IMR-90 (cell line): ENCODE results near the gene LMNB1. TPM values are rescaled to one million over a fixed set of nuclear protein-coding genes. Genes with fewer than 3 reads are reported as not detected.

Experiments
- ATAC-seq: fragments of 200-7000 bp; cut with Tn5 transposase; 2 replicates; pipeline ENCODE4 v1.9.1; 2020; ENCODE audit warnings: low read depth, mild to moderate bottlenecking, moderate library complexity
- BruUV-seq: library from RNA; stranded (reverse); fragments of 400-500 nt; replicated peaks from 2 replicates; lab custom pipeline; 2021; lab: Mats Ljungman, UMichigan
- CTCF ChIA-PET: fragments of 300-600 bp; formaldehyde crosslinking; extraction: SDS; loops from one replicate; lab custom pipeline; 2021; ENCODE audit warnings: antibody characterized with exemption; lab: Yijun Ruan, JAX
- POLR2A ChIA-PET: fragments of 300-600 bp; sonication (Branson Sonifier 250); formaldehyde crosslinking; loops from one replicate; lab custom pipeline; 2022; ENCODE audit warnings: antibody characterized with exemption; ENCODE audit not compliant: unreplicated experiment; lab: Charles Lee
- DNase-seq: peaks from one replicate; pipeline ENCODE4 v3.0.0; 2013
- H2AFZ ChIP-seq: replicated peaks from 2 replicates; pipeline ENCODE3; 2013; ENCODE audit warnings: low read length, mild to moderate bottlenecking; ENCODE audit not compliant: poor library complexity
- H2AK5ac ChIP-seq: 2 replicates; pipeline ENCODE4 v1.6.1; 2013; ENCODE audit warnings: low read depth, low read length, inconsistent platforms
- H2AK9ac ChIP-seq: replicated peaks from 2 replicates; pipeline ENCODE3; 2013; ENCODE audit warnings: mild to moderate bottlenecking, low read depth, low read length, moderate library complexity; ENCODE audit not compliant: poor library complexity
- H2BK120ac ChIP-seq: 2 replicates; pipeline ENCODE4 v1.6.1; 2013; ENCODE audit warnings: low read depth, low read length, inconsistent platforms
- H2BK15ac ChIP-seq: 3 replicates; pipeline ENCODE4 v1.6.1; 2013; ENCODE audit warnings: low read depth, low read length, inconsistent platforms
- H2BK20ac ChIP-seq: 2 replicates; pipeline ENCODE4 v1.6.1; 2013; ENCODE audit warnings: low read depth, mild to moderate bottlenecking, inconsistent platforms, low read length, moderate library complexity
- H2BK5ac ChIP-seq: 2 replicates; pipeline ENCODE4 v1.6.1; 2013; ENCODE audit warnings: mild to moderate bottlenecking, low read depth, low read length, inconsistent platforms; ENCODE audit not compliant: poor library complexity, severe bottlenecking
- H3K14ac ChIP-seq: replicated peaks from 2 replicates; pipeline ENCODE4 v1.6.1; 2013; ENCODE audit warnings: low read depth, low read length, inconsistent platforms
- H3K18ac ChIP-seq: 2 replicates; pipeline ENCODE4 v1.6.1; 2013; ENCODE audit warnings: low read depth, low read length, control low read depth
- H3K23ac ChIP-seq: 2 replicates; pipeline ENCODE4 v1.6.1; 2013; ENCODE audit warnings: low read depth, low read length, inconsistent platforms
- H3K27ac ChIP-seq: 2 replicates; pipeline ENCODE4 v1.5.1; 2013; ENCODE audit warnings: mild to moderate bottlenecking, control low read depth, low read length; ENCODE audit not compliant: insufficient read depth
- H3K27me3 ChIP-seq: 2 replicates; pipeline ENCODE4 v1.6.1; 2013; ENCODE audit warnings: low read length; ENCODE audit not compliant: control insufficient read depth, insufficient read depth
- H3K36me3 ChIP-seq: 2 replicates; pipeline ENCODE4 v1.6.1; 2013; ENCODE audit warnings: low read length, mixed read lengths; ENCODE audit not compliant: control insufficient read depth, insufficient read depth
- H3K4ac ChIP-seq: 2 replicates; pipeline ENCODE4 v1.6.1; 2013; ENCODE audit warnings: low read depth, low read length, inconsistent platforms
- H3K4me1 ChIP-seq: 2 replicates; pipeline ENCODE4 v1.6.1; 2013; ENCODE audit warnings: low read length, mixed read lengths; ENCODE audit not compliant: control insufficient read depth, insufficient read depth
- H3K4me2 ChIP-seq: 2 replicates; pipeline ENCODE4 v1.6.1; 2013; ENCODE audit warnings: low read depth, mild to moderate bottlenecking, control low read depth, low read length, moderate library complexity
- H3K4me3 ChIP-seq: 2 replicates; pipeline ENCODE4 v1.5.1; 2013; ENCODE audit warnings: low read depth, mild to moderate bottlenecking, control low read depth, low read length, moderate library complexity; ENCODE audit not compliant: insufficient read depth
- H3K56ac ChIP-seq: 2 replicates; pipeline ENCODE4 v1.6.1; 2013; ENCODE audit warnings: low read length, inconsistent platforms; ENCODE audit not compliant: insufficient read depth; ENCODE audit errors: extremely low read depth
- H3K79me1 ChIP-seq, 2 experiments: 2 replicates each; pipeline ENCODE4 v1.6.1; 2013; ENCODE audit warnings: low read length in 2 of 2, inconsistent platforms in 1 of 2, low read depth in 1 of 2
- H3K9ac ChIP-seq: 2 replicates; pipeline ENCODE4 v1.6.1; 2013; ENCODE audit warnings: low read depth, low read length, control low read depth
- H3K9me1 ChIP-seq: 2 replicates; pipeline ENCODE4 v1.6.1; 2013; ENCODE audit warnings: low read length, inconsistent platforms; ENCODE audit not compliant: insufficient read depth
- H3K9me3 ChIP-seq: 2 replicates; pipeline ENCODE4 v1.6.1; 2013; ENCODE audit warnings: low read length; ENCODE audit not compliant: control insufficient read depth, insufficient read depth
- H4K20me1 ChIP-seq: 2 replicates; pipeline ENCODE4 v1.6.1; 2013; ENCODE audit warnings: low read length, inconsistent platforms; ENCODE audit not compliant: insufficient read depth
- H4K5ac ChIP-seq: 2 replicates; pipeline ENCODE4 v1.6.1; 2013; ENCODE audit warnings: mild to moderate bottlenecking, low read depth, low read length, control low read depth
- H4K8ac ChIP-seq, 2 experiments: 2 replicates each; pipeline ENCODE4 v1.6.1; 2013; ENCODE audit warnings: low read depth in 2 of 2, low read length in 2 of 2, control low read depth in 1 of 2, inconsistent platforms in 1 of 2
- H4K91ac ChIP-seq: 2 replicates; pipeline ENCODE4 v1.6.1; 2013; ENCODE audit warnings: low read depth, low read length, inconsistent platforms; ENCODE audit not compliant: insufficient read depth
- MAZ ChIP-seq: IDR thresholded peaks from 2 replicates; pipeline ENCODE4 v1.6.1; 2012; ENCODE audit warnings: low read depth, mild to moderate bottlenecking, low read length, improper control_type of control experiment, moderate library complexity, borderline replicate concordance
- RAD21 ChIP-seq: IDR thresholded peaks from 2 replicates; pipeline ENCODE4 v1.6.1; 2012; ENCODE audit warnings: low read length, improper control_type of control experiment
- USF2 ChIP-seq: fragments of 150-350 bp; IDR thresholded peaks from 2 replicates; pipeline ENCODE4 v1.6.1; 2017; ENCODE audit warnings: mild to moderate bottlenecking, antibody characterized with exemption, low read length, low read depth
- WGBS, 2 experiments: methylation state at CpG; one replicate each; pipeline versions ENCODE4 v1.1.5 to v1.1.7; 2013; ENCODE audit warnings: missing lambda C conversion rate in 2 of 2; ENCODE audit not compliant: insufficient read length in 1 of 2; ENCODE audit errors: extremely low coverage in 2 of 2; 5-methylcytosine and 5-hydroxymethylcytosine counted together
- dilution Hi-C: fragments of 300-500 bp; cut with HindIII; formaldehyde crosslinking; loops from one replicate; pipeline ENCODE4 v1.14.3; 2018; ENCODE audit warnings: low sequenced_read_pairs; ENCODE audit not compliant: unreplicated experiment
- in situ Hi-C: fragments of 300-500 bp; cut with MboI; formaldehyde crosslinking; loops from 3 replicates; pipeline ENCODE4 v1.14.3; 2019; ENCODE audit warnings: low sequenced_read_pairs, inconsistent platforms, mixed read lengths
- intact Hi-C: fragments of 100-400 bp; cut with micrococcal nuclease; formaldehyde crosslinking; loops from 2 replicates; pipeline ENCODE4 v1.10.0; 2022
- polyA plus RNA-seq, 3 experiments: library from polyadenylated mRNA; depleted of rRNA; stranded (reverse); fragments of >200 nt; gene quantifications; 2 replicates each; pipeline ENCODE4 v1.2.3, GENCODE V29; 2012; ENCODE audit warnings: low replicate concordance in 1 of 3
- total RNA-seq: library from RNA; depleted of rRNA; stranded (reverse); fragments of >200 nt; gene quantifications from 2 replicates; pipeline ENCODE4 v1.2.3, GENCODE V29; 2012

The LMNB1 gene
- total and polyA plus RNA-seq, 2 of the 4 experiments (the other 2 are of a cell fraction): 36.0 to 53.6 TPM

GRCh38 chr5:126816649-126817048 lies 39.7 kb downstream of the LMNB1 start:
- Histone ChIP-seq H3K9ac (no peak overlapping the region), H3K14ac (no peak overlapping the region), H3K4me2 (no peak overlapping the region), H2BK20ac (no peak overlapping the region), H4K91ac (no peak overlapping the region), H3K36me3 (peaks cover 8% of the 10 kb centered on the region; the same call in 1 of the 2 replicates), H3K9me3 (no peaks in the 10 kb centered on the region), H3K23ac (no peak overlapping the region), H2AK5ac (no peak overlapping the region), H3K18ac (no peak overlapping the region; the same call in 1 of the 2 replicates), H3K4me3 (no peak overlapping the region), H2AK9ac (no peak overlapping the region), H4K20me1 (no peaks in the 10 kb centered on the region), H2BK120ac (no peak overlapping the region), H3K79me1 (peaks cover 29 to 45% of the 10 kb centered on the region in 2 experiments), H3K27me3 (no peaks in the 10 kb centered on the region), H3K27ac (no peak overlapping the region), H4K8ac (no peak overlapping the region), H3K9me1 (peaks cover 4% of the 10 kb centered on the region; the same call in 1 of the 2 replicates), H3K4me1 (peaks cover 8% of the 10 kb centered on the region), H3K56ac (no peak overlapping the region), H2BK5ac (no peak overlapping the region), H4K5ac (peak overlapping the region; percentile 36; the same call in 1 of the 2 replicates), H3K4ac (no peak overlapping the region), H2BK15ac (no peak overlapping the region), H2AFZ (no peak overlapping the region)
- WGBS, 2 experiments: 100% methylated on average over 2 of the region's 8 CpGs; no CpG with 5 or more reads in 1 of the 2 experiments
- ATAC-seq: no peak
- intact Hi-C loops: no loop called here
- in situ Hi-C loops: loop anchor here (25.0 kb wide), 1 partner anchor 696 kb away; the partner anchor contains the start of gene PRRC1
- no peak for DNase-seq
- dilution Hi-C loops: no loop called here
- TF ChIP-seq USF2 (no peak), MAZ (no peak), RAD21 (no peak)
- ChIA-PET POLR2A (no interaction called here), CTCF (no interaction called here)
- no TSS peak for BruUV-seq
